ENCODE results near the gene L3MBTL4. TPM values are rescaled to one million over a fixed set of nuclear protein-coding genes. Genes with fewer than 3 reads are reported as not detected.

Gene L3MBTL4
- total RNA-seq, 1 experiment from 2014 or later = not detected

GRCh38 chr18:6412933-6413472 is 1.7 kb downstream of the L3MBTL4 start:
- Histone ChIP-seq H3K4me1 (ENCODE audit: control insufficient read depth in 1 of 2, insufficient read depth in 2 of 2, low read length in 2 of 2) (no peaks in the 10 kb centered on the region), H4K20me1 (ENCODE audit: insufficient read depth) (no peaks in the 10 kb centered on the region), H2AFZ (ENCODE audit: low read depth, low read length, poor library complexity, severe bottlenecking) (no peak overlapping the region), H3K9me3 (ENCODE audit: control insufficient read depth in 1 of 2, insufficient read depth in 1 of 2, low read depth in 1 of 2, low read length in 2 of 2) (peaks cover 0 to 19% of the 10 kb centered on the region in 2 experiments; a peak in 2 of 4 replicates), H3K9me2 (ENCODE audit: insufficient read depth) (no peaks in the 10 kb centered on the region), H3K27ac (ENCODE audit: low read depth, low read length) (no peak overlapping the region), H3K4me3 (replicated peaks in 1 of 2; ENCODE audit: low read depth in 1 of 2, low read length in 2 of 2) (no peak overlapping the region), H3K27me3 (ENCODE audit: insufficient read depth, low read length) (no peaks in the 10 kb centered on the region), H3K79me2 (ENCODE audit: insufficient read depth, low read length) (no peaks in the 10 kb centered on the region), H3K36me3 (ENCODE audit: control insufficient read depth in 1 of 2, insufficient read depth in 2 of 2, low read length in 2 of 2) (no peaks in the 10 kb centered on the region), H3K4me2 (ENCODE audit: low read length) (no peak overlapping the region), H3K9ac (ENCODE audit: low read length) (no peak overlapping the region)
- CTCF ChIA-PET = no interaction called here
- POLR2A ChIA-PET = no interaction called here
- no TSS peak for BruUV-seq (replicated peaks)
- intact Hi-C loops (cut with micrococcal nuclease) = no loop called here
- TF ChIP-seq, protein P1, sequence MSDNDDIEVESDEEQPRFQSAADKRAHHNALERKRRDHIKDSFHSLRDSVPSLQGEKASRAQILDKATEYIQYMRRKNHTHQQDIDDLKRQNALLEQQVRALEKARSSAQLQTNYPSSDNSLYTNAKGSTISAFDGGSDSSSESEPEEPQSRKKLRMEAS (IDR thresholded peaks at IDR 0.05) = no peak
- TF ChIP-seq YY1 (IDR thresholded peaks at IDR 0.05; ENCODE audit: extremely low read depth, insufficient replicate concordance, low read depth, low read length) (no peak), CBX3 (IDR thresholded peaks at IDR 0.05; ENCODE audit: low read depth) (no peak), FOSL1 (IDR thresholded peaks at IDR 0.05; ENCODE audit: low read depth) (no peak), RAD21 (IDR thresholded peaks at IDR 0.05; ENCODE audit: low read depth) (no peak), REST (IDR thresholded peaks at IDR 0.05; ENCODE audit: low read depth) (no peak), POLR2A (IDR thresholded peaks at IDR 0.05; ENCODE audit: borderline replicate concordance, extremely low read depth, insufficient read depth, insufficient read length) (no peak), SP1 (IDR thresholded peaks at IDR 0.05; ENCODE audit: low read depth) (no peak), EZH2 (IDR thresholded peaks at IDR 0.05) (no peak), ZNF274 (IDR thresholded peaks at IDR 0.05; ENCODE audit: low read depth, low read length) (no peak), EGR1 (IDR thresholded peaks at IDR 0.05; ENCODE audit: low read depth) (no peak), TCF7L2 (IDR thresholded peaks at IDR 0.05; ENCODE audit: borderline replicate concordance, extremely low read depth, insufficient read depth, insufficient read length) (no peak), ZFX (IDR thresholded peaks at IDR 0.05) (no peak), SRF (IDR thresholded peaks at IDR 0.05; ENCODE audit: low read depth) (no peak), JUND (IDR thresholded peaks at IDR 0.05) (no peak), POLR2AphosphoS5 (IDR thresholded peaks at IDR 0.05; ENCODE audit: low read depth, low read length) (no peak)
- TF ChIP-seq, protein P2, sequence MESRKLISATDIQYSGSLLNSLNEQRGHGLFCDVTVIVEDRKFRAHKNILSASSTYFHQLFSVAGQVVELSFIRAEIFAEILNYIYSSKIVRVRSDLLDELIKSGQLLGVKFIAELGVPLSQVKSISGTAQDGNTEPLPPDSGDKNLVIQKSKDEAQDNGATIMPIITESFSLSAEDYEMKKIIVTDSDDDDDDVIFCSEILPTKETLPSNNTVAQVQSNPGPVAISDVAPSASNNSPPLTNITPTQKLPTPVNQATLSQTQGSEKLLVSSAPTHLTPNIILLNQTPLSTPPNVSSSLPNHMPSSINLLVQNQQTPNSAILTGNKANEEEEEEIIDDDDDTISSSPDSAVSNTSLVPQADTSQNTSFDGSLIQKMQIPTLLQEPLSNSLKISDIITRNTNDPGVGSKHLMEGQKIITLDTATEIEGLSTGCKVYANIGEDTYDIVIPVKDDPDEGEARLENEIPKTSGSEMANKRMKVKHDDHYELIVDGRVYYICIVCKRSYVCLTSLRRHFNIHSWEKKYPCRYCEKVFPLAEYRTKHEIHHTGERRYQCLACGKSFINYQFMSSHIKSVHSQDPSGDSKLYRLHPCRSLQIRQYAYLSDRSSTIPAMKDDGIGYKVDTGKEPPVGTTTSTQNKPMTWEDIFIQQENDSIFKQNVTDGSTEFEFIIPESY (IDR thresholded peaks at IDR 0.05; ENCODE audit: extremely low read depth, insufficient replicate concordance, low read length) = no peak
- TF ChIP-seq, protein P3, sequence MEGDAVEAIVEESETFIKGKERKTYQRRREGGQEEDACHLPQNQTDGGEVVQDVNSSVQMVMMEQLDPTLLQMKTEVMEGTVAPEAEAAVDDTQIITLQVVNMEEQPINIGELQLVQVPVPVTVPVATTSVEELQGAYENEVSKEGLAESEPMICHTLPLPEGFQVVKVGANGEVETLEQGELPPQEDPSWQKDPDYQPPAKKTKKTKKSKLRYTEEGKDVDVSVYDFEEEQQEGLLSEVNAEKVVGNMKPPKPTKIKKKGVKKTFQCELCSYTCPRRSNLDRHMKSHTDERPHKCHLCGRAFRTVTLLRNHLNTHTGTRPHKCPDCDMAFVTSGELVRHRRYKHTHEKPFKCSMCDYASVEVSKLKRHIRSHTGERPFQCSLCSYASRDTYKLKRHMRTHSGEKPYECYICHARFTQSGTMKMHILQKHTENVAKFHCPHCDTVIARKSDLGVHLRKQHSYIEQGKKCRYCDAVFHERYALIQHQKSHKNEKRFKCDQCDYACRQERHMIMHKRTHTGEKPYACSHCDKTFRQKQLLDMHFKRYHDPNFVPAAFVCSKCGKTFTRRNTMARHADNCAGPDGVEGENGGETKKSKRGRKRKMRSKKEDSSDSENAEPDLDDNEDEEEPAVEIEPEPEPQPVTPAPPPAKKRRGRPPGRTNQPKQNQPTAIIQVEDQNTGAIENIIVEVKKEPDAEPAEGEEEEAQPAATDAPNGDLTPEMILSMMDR (IDR thresholded peaks at IDR 0.05 in 2 of 3, conservative IDR thresholded peaks at IDR 0.05 in 1 of 3; ENCODE audit: borderline replicate concordance in 1 of 3, insufficient read depth in 1 of 3, low read depth in 2 of 3, low read length in 2 of 3) = no peak
- TF ChIP-seq, protein P4, sequence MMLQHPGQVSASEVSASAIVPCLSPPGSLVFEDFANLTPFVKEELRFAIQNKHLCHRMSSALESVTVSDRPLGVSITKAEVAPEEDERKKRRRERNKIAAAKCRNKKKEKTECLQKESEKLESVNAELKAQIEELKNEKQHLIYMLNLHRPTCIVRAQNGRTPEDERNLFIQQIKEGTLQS (IDR thresholded peaks at IDR 0.05) = no peak
- DNase-seq (ENCODE audit: low read depth, low spot score) = no peak
- RAD21 ChIA-PET (ENCODE audit: low non-redundant PET in 1 of 2, low total read pairs in 2 of 2, uncharacterized antibody in 2 of 2, unreplicated experiment in 2 of 2) = no interaction called here
- ATAC-seq = no peak
